GM19023 (cell line): Measurements from ENCODE around the gene PRICKLE2.

ENCODE experiments used
- ATAC-seq: cut with Tn5 transposase; IDR thresholded peaks from one replicate; pipeline ENCODE4 v1.9.1; 2021; ENCODE audit warnings: mild to moderate bottlenecking, moderate library complexity; ENCODE audit not compliant: unreplicated experiment

PRICKLE2 gene

DNA sequence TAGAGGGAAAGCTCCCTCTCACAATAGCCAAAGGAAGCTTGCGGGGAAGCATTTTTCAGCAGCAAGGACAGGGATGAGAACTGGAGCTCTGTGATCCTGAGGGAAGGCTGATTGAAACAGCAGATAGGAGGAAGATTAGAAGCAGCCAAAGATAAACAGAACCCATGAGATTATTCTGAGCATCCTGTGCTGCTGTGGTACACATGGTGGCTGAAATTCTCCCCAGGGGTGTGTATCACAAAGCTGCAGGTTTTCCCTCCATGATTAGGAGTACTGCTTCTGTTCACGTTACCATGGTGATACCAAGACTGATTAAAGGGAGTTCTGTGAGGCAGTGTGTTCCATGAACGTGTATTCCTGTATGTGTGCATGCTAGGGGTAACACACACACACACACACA, 171.7 kb downstream of the PRICKLE2 start:
- no peak for ATAC-seq

DNA sequence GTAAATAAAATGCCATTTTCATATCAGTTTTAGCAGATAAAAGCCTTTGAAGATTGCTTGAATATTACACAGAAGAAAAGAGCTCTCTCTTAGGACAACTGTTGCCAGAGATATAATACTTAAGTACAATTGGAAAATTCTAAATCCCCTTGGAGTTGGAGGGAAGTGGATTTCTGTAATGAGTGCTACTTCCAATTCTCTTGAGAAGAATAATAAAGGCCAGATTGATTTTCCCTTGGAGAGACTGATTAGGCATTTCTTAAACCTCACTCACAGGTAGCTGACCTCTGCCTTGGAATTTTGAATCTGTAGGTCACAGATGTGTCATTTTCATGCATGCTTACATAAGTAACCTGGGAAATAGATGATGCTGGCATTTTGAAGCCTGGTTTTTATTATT, 172.1 kb downstream of the PRICKLE2 start:
- no peak for ATAC-seq

DNA sequence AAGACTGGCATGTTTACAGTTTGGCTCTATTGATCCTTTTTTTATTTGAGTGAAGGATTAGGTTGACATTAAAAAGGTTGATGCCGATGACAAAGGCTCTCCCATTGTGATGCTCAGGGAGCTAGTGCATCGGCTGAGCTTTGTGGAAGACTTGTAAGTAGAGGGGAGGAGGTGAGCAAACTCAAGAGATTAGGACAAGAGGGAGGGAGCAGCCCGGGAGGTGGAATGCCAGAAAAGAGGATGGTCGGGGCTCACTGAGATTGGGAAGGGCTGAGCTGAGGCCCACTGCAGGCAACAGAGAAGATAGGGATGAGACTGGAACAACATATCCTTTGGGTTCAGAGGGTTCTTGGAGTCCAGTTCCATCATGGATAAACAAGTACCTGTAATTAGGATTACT, 175.4 kb downstream of the PRICKLE2 start:
- ATAC-seq: no peak

DNA sequence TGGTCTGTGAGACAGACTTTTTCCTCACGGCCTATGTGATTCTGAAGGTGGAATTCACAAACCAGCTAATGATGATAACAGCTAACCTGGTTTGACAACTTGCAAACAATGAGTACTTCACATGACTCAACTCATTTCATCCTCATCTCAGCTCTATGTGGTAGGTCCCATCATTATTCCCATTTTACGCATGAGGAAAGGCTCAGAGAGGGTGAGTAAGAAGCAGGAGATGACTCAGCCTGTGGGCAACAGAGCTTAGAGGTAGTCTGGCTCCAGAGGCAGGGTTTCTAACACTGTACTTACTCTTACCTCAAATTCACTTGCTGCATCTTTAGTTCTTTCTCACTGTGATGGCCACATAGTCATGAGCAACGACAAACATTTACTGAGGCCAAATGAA, 176.1 kb downstream of the PRICKLE2 start:
- no peak for ATAC-seq

DNA sequence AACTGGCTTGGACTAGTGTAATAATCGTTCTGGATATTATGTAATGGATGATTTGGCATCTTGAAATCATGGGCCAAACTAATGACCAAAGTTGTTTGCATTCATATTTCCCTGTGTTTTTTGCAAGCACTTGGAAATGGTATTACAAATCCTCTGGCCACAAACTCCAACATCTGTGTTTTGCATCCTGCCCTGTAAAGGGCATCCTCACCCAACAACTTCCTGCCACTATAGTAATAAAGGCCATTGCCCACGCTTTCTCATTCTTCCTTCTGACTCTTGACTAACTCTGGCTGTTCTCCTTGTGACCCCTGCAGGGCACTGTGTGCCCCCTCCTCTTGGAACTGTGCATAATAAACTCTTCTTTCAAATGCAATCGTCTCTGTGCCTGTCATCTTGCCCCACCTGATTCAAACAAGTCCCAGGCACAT, 176.6 kb downstream of the PRICKLE2 start:
- no peak for ATAC-seq

DNA sequence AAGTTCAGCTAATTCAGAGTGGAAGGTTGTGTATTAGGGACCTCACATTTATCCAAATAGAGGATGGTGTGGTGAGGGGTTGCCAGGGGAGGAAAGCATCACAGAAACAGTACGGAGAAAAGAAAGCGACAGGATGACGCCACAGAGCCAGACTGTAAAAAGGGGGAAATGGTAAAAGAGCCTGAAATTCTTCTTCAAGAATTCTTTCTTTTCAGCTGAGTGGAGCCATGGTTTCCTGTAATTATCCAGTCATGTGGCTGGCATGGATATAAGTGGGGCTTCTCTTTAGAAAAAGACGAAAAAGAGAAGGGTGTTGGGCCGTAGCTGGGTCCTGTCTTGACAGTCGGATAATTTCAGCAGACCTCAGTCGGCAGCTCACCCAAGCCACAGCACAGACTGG, 177.5 kb downstream of the PRICKLE2 start:
- ATAC-seq: no peak

DNA sequence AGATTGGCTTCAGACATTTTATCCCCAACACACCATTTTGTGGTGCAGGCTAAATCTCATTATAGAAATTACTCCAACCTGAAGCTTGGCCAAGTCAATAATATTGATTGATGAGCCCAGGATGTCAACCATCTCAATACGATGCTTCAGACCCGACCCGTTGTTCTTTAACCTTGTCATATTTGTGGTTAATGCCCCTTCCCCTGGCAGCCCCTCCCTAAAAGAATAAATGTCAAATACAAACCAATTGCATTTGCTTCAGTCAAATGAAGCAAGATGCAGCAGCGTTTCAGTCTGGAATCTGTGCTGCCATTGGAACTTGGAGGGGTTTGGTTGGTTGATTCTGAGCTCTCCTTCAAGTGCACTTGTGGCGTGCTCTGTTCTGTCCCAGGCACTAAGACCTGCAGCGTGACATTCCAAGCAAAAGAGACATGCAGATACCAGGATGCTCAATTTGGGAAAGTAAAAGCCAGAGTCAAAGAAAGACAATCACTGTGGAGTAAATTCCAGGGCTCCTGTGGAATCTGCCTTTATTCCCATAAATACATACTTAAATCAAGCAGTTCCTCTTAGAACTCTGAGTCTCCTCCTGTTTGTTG, 178.2 kb downstream of the PRICKLE2 start:
- no peak for ATAC-seq

DNA sequence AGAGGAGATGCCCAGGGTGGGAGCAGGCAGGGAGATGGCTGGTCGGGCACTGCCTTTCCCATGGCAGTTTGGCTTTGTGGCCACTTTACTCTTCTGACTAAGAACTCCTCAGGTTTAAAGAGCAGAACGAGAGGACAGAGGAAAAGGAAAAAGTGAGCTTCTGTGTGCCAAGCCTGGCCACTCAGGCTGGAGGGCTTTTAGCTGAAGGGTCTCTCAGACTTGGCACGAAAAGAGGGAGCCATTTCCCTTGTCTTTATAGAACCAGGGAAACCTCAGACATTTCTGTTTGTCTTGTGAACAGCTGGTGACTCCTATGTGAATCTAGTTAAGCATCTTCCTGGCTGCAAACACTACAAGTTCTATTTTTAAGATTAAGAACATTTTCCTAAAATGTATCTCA, 178.7 kb downstream of the PRICKLE2 start:
- no peak for ATAC-seq

DNA sequence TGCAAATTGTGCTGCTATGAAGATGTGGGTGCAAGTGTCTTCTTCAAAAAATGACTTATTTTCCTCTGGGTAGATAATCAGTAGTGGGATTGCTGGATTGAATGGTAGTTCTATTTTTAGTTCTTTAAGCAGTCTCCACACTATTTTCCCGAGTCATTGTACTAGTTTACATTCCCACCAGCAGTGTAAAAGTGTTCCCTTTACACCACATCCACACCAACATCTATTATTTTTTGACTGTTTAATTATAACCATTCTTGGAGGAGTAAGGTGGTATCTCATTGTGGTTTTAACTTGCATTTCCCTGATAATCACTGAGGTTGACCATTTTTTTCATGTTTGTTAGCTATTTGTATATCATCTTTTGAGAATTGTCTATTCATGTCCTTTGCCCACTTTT, 182.3 kb downstream of the PRICKLE2 start:
- no peak for ATAC-seq
